OCI-LY3 (cell line): ENCODE data around the gene TICRR.

Source experiments
- CTCF ChIP-seq: fragments of 200-600, 300-600 bp; sonication (generic); IDR thresholded peaks from 2 replicates; pipeline ENCODE4 v1.5.1; 2014; ENCODE audit warnings: antibody characterized with exemption, low read length, low read depth
- EZH2phosphoT487 ChIP-seq: fragments of 200-600 bp; shearing (Covaris generic); IDR thresholded peaks from 2 replicates; pipeline ENCODE4 v1.6.1; 2018; ENCODE audit warnings: antibody characterized with exemption, mixed run types, low read depth

GRCh38 chr15:89566181-89566580 is 9.1 kb upstream of the TICRR start:
- TF ChIP-seq CTCF (no peak), EZH2phosphoT487 (no peak)
